GM19238 (cell line): ENCODE results near the gene L3MBTL2.
"Not testable (repeated sequence)": the region's sequence is repeated elsewhere in the genome, so short reads cannot be mapped to it uniquely, and the experiment has no call there.

ENCODE experiments used
- DNase-seq: peaks from one replicate; pipeline ENCODE4 v3.0.0; 2011; ENCODE audit warnings: low spot score; ENCODE audit not compliant: insufficient read length

Gene L3MBTL2

DNA sequence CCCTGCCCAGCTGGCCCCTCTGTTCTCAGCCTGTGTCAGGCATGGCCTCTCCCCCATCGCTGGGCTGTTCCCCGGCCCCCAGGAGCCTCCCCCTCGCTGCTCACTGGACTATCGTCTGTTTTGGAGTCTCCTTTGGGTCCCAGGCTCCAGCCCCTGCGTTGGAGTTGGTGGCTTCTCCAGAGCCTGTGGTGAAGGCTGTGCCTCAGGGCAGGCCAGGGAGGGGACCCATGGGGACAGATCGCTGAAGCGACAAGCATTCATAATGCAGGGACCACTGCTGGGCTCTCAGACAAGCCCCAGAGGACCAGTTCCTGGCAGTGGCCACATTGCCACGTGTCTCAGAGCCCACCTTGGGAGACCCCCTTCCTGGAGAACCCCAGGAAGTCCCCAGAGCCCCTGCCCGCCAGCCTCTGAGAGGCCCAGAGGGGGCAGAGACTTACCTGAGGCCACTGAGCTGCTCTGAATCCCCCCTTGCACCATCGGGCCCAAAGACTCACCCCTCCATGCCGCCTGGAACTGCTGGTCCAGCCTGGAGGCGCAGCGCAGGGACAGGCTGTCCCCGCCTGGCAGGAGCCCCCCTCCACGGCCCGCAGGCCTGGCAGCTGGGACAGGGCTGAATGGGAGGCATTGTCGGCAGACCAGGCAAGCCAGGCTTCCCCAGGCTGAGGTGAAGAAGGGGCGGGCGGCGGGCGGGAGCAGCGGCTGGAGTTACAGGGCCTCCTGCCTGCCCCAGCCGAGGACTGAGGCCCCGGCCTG is 35.4 kb downstream of the L3MBTL2 start, which contains the start of gene CHADL:
TSS of gene CHADL (minus strand) at position 555 of the 756 bp plus-strand sequence. CDS start at position 505, 50 bp downstream.
- no peak for DNase-seq

DNA sequence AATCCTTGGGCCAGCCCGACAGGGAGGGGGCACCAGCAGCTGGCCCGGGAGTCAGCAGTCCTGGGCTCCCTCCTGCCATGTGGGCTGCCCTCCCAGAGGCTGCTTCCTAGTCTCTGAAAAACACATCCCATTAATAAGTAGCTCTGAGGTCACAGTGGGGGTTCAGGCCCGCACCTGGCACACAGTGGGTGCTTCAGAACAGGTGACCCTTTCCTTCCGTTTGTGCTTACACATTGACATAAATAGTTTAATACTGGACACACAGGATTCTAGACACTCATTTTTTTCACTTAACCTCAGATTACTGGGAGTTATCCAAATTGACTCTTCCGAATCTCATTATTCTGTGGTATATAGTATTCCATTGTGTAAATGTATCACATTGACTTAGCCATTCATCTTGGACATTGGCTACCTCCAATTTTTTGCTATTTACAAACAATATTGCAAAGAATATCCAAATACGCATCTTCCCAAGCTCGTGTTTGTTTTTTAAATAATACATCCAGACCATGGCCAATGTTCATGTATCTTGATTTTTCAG is 36.1 kb downstream of the L3MBTL2 start:
- no peak for DNase-seq

DNA sequence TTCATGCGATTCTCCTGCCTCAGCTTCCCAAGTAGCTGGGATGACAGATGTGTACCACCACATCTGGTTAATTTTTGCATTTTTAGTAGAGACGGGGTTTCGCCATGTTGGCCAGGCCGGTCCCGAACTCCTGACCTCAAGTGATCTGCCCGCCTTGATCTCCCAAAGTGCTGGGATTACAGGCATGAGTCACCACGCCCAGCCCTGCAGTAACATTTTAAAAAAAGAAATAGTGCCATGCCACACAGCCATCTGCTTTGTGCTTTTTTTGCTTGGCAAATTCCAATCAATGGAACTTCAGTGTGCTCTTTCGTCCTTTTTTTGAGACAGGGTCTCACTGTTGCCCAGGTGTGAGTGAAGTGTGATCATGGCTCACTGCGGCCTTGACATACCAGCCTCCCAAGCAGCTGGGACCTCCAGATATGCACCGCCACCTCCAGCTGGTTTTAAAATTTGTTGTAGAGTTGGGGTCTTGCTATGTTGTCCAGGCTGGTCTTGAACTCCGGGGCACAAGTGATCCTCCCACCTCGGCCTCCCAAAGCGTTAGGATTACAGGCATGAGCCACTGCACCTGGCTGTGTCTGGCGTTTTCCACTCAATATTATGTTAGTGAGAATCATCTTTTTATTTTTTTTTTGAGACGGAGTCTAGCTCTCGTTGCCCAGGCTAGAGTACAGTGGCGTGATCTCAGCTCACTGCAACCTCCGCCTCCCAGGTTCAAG is 37.4 kb downstream of the L3MBTL2 start:
- DNase-seq, result no peak

DNA sequence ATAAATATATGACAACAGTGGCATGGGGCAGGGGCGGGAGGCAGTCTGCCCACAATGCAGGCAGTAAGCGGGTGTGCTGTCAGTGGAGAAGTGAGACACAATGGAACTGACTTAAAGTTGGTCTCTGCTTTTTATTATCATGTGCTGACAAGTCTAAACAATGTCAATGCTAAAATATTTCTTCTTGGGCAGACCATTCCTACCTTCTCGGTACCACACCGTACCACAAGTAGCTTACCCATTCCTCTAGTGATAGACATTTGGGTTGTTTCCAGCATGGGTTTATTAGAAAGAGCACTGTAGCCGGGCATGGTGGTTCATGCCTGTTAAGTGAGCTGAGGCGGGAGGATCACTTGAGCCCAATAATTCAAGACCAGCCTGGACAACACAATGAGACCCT is 38.2 kb downstream of the L3MBTL2 start:
- DNase-seq, result no peak

DNA sequence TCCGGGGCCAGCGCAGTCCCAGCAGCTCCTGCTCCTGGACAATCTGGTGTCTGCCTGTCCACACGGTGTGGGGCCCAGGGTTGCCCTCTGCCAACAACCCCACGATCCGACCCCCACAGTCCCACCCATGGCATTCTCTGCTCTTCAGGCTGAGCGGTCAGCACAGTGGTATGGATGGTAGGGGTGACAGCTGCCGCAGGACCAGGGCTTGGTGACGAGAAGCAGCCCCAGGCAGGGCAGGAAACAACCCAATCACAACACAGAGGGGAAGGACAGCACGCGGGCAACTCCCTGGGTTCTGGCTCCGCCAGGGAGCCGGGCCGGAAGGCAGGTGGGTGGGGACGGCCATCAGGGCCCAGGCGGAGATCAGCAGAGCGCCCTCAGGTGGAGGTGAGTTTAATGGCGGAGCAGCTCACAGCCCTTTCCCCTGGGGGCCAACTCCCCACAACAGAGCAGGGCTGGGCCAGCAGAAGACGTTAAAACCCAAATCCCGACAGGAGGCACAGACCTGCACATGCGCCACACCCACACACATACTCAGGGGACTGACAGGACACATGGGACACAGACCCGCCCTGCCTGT is 40.9 kb downstream of the L3MBTL2 start:
- no peak for DNase-seq

DNA sequence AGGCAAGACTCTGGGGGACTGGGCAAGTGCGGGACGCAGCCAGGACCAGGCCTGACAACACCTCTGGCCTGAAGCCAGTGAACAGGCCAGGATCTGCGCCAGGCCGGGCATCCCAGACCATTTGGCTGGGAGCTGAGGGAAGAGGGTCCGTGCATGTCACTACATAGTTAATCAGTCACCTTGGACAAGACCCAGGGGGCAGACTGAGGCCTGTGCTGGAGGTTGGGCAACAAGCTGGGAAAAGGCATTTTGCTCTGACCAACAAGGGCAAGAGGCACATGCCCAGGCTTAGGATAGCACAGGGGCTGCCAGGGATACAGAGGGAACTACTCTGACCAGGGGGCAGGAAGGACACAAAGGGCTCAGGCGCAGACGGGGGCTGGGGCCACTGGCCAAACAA is 42.6 kb downstream of the L3MBTL2 start:
- DNase-seq, result no peak

DNA sequence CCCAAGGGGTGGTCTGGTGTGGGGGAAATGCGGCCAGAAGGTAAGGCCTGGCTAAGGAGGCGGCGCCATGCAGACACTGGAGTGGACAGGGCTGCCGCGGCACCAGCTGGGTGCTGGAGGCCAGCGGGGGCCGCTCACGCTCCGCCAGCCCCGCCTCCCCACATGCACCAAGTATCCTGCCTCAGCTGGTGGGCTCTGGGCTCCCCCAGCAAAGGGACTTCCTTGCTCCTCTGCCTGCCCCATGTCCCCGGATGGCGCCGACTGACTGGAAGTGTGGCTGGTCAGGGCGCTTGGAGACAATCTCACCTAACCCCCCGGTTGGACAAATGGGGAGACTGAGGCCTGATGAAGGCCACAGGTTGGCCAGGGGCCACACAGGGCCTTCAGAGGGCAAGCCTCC is 43.2 kb downstream of the L3MBTL2 start:
- no peak for DNase-seq

DNA sequence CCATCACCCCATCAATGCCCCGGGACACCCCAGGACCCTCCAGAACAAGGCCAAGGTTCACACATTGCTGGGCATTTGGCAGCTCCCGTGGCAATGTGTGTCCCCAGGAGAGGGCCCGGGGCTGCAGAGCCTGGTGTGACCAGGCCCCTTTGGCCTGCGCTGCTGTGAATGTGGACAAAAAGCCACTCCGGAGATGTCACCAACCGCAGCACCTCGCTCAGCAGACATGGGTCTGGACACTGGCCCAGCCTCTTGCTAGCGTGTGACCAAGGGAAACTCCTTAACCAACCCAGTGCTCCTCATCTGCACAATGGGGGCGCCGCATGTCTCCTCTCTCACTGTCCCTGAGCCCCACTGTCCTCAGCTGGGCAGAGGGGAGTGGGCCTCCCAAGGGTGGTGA is 43.6 kb downstream of the L3MBTL2 start:
- no peak for DNase-seq

DNA sequence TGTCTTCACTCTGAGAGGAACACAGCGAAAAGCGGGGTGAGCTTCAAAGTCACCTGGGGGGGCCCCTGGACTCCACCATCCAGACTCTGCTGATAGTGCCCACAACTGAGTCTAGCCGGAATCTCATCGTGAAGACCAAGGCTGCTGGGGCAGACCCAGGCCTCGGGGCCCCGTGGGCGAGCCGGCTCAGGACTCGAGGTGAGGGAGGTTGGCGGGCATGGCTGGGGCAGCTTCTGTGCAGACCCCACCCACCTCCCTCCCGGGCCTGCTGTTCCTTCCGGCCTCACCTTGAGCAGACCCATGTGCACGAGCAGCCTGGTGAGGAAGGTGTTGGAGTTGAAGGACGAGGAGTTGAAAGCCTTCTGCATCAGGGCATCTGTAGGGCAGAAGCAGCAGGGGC is 44.3 kb downstream of the L3MBTL2 start:
- DNase-seq, result no peak

DNA sequence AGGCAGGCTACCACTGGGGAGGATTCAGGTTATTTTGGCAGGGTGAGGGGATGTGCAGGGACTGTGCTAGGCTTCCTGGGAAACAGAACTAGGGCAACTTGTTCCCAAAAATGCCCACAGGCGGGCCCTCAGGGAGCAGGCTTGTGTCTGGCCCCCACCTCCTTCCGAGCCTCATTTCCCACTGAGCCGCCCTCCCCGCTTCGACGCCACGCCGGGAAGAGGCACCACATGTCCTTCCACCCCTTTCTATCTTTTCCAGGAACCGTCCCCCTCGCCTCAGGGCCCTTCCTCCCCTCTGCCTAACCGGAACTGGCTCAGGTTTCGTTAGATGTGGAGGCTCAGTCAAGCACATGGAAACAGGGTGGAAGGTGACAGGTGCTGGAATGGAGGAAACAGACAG is 45.0 kb downstream of the L3MBTL2 start:
- DNase-seq, result no peak

DNA sequence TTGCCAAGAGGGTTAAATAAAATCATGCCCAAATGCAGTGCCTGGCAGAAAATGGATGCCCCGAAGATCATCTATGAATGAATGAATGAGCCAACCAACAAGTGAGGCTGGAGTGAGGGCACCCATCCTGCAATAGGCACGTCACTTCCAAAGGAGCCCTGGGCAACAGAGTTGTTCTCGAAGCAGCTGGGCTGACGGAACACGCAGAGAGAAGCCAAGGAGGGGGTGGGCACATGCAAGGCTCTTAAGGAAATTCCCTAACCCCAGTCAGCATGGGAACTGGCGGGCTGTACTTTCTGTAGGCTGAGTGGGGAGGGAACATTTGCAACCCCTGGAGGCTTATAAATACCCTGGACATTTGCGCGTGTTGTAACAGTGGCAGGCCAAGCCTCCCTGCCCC is 47.3 kb downstream of the L3MBTL2 start:
- no peak for DNase-seq

DNA sequence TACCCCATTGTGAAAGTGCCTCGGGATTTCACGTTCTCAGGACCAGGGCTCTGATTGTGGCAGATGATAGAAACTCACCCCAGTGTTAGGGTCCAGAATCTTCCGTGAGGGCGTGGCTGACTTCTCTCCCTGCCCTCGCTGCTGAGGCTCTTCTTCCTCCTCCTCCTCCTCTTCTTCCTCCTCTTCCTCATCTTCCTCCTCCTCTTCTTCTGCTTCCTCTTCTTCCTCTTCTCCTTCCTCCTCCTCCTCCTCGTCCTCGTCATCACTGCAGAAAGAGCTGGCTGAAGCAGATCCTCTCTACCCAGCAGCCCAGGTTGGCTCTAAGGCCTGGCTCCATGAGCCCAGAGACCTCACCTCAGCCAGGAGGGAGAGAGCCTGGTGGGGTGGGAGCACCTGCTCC is 49.1 kb downstream of the L3MBTL2 start:
- DNase-seq, result no peak

DNA sequence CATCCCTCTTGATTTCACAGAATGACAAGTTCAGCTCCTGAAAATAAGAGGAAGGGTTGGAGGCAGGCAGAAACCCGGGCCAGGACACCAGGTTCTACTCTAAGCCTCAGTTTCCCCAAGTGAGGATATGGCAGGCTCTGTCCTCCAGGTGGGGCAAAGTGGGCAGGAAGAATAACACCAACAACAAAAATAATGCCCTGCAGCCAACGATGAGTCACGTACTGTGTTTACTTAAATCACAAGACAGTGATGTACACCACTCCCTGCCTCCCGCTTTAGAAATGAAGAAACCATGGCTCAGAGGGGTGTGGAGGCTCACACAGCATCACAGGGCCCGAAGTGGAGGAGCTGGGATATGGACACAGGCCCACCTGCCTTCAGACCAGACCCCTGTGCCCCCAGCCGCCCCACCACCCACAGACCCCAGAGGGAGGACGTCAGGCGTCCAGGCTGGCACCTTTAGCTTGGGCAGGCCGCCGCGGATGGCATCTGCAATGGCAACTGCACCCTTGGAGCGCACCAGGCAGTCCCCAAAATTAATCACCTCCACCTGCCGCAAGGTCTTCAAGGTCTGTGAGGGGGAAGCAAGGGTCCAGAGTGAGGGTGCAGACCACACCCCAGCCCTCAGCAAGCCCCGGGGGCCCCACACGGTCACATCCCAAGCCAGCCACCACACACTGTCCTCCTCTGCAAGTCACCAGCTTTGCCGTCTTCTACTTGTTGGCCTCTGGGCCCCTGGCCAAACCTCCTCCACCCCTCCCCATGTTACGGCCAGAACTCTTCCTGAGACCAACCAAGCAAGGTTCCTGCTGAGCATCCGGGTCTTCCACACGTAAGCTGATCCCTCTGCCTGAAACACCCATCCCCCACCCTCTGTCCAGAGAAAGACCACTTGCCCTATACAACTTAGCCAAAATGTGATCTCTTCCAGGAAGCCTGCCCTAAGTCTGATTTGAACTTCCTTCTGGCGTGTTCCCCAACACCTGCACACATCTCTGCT is 51.4 kb downstream of the L3MBTL2 start:
- DNase-seq, result no peak

DNA sequence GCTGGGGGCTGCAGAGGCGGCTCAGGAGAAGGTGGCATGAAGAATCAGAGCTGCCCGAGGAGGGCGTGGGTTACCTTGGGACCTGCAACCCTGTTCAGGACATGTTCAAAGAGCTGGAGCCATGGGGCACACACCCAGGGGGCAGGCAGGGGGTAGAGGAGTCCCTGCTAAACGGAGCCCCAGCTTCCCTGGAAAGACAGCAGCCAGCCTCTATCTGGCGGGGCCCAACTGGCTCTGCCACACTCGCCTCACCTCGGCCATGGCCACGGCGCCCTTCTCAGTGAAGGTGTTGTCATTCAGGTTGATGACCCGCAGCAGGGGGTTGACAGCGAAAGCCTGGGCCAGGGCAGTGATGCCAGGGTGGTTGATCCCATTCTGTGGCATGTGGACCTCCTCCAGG is 52.6 kb downstream of the L3MBTL2 start:
- no peak for DNase-seq

DNA sequence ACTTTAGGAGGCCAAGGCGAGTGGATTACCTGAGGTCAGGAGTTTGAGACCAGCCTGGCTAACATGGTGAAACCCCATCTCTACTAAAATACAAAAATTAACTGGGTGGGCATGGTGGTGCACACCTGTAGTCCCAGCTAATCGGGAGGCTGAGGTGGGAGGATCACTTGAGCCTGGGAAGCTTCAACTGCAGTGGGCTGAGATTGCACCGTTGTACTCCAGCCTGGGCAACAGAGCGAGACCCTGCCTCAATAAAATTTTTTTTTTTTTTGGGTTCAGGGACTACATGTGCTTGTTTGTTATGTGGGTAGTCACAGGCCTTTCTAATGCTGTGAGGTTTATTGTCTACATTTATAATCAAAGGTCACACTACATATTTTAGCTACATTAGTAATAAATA is 54.6 kb downstream of the L3MBTL2 start:
- not testable (repeated sequence) for DNase-seq

DNA sequence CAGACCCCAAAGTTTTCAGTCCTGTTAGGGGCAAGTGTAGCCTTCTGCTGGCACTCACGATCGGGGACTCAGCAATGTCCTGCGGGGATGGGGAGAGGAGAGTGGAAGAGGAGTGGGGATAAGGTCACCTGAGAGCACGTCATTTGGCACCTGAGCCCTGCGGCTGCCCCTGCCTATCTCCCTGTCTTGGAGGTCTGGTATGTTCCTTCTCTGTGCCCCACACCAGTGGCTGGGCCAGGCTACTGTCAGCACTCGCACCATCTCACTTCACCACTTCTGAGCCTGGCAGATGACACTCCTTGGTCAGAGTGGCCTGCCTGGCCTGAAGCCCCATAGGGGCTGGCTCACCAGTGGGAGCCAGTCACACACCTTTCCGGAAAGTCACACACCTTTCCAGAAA is 55.8 kb downstream of the L3MBTL2 start:
- DNase-seq, result no peak

DNA sequence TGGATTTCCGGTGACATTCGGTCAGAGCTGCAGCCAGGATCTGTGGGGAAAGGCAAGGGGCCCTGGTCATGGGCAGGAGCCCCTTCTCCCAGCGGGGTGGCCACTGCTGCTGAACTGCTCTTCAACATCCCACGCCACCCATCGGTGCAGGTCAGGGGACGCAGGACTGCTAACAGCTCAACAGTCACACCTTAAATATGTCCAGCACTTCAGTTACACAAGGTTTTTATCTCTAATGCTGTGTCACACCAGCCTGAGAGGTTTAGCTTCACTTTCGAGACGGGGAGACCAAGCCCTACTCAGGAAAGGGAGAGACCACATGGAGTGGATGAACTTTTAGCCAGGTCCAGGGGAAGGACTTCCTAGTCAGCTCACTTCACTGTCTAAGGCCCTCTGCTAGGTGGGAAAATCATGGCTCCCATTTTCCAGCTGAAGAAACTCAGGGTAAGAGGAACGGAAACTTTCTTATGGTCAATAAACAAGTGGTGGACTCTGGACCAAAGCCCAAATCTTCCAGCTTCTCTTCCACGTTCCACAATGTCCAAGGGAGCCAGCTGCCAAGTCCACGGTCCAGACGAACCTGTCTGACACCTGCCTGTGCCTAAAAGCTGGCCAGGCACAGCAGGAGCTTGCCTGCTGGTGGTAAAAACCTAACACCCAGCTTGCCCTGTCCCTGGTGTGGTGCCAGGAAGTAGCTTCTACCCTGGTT is 56.6 kb downstream of the L3MBTL2 start:
- DNase-seq, result no peak

DNA sequence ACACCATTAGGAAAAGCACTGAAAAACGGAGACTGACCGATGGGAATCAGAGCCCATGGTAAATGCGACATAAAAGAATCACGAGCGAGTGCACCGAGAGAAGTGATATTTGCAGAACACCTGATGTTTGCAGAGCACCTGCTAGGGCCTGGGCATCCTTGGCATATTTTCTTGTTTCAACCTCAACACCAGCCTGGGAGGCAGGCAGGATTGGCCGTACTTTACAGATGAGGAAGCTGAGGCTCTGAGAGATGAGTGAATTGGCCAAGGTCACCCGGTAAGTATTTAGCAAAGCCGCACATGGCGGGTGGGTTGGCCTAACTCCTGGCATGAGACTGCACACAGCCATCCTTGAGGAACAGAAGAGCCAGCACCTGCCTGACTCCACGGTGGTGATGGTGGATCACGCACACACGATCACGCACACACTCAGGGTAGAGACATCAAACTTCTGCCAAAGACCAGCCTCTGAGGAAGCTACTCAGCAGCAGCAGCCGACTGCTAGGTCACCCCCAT is 57.2 kb downstream of the L3MBTL2 start:
- no peak for DNase-seq

DNA sequence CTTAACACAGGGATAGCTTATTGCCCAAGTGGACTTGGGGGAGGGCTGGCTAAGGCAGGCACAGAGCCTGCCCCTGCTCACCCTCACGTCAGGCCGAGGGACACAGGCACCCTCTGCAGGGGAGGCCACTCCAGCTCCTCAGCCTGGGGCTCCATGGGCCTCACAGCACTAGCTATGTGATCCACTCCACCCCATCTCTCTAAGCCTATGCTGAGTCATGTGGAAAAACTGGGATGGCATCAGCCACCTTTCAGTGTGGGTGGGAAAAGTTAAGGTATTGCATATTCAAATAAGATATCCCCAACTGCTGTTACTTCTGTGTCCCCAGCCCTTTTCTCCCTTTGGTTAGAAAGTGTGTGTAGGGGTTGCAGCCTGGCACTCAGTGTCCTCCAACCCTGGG is 58.6 kb downstream of the L3MBTL2 start:
- no peak for DNase-seq

DNA sequence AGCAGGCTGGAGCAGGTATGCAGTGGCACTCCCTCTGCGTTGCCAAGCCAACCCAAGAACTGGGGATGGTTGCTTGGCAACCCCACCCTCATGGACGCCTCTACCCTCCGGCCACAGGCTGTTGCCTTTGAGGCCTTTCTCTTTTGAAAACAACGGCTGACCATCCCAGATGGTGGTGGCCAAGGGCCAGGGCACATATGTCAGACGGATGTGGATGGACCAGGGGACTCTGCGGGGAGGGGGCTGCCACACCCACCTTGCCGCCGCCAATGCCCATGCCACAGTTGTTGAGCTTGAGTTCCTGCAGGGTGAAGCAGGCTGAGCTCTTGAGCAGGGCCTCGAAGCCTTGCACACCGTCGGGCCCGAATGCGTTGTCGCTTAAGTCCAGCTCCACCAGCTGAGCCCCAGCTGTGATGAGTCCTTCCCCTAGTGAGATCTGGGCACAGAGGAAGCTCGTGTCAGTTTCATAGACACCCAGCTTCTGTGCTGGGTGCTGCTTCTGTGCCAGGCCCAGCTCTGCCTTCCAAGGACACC is 59.4 kb downstream of the L3MBTL2 start:
- no peak for DNase-seq
